ENCODE results near the gene RTL5. TPM values are rescaled to one million over a fixed set of nuclear protein-coding genes. Genes with fewer than 3 reads are reported as not detected.
"Not testable (repeated sequence)": the region's sequence is repeated elsewhere in the genome, so short reads cannot be mapped to it uniquely, and the experiment has no call there.

The RTL5 gene
- total and polyA plus RNA-seq, 10 of the 15 experiments (the other 5 are each of a cell fraction or from before 2014, with no cell fraction given): under 0.01 to 0.10 (median 0.03) TPM; not detected in 5

DNA sequence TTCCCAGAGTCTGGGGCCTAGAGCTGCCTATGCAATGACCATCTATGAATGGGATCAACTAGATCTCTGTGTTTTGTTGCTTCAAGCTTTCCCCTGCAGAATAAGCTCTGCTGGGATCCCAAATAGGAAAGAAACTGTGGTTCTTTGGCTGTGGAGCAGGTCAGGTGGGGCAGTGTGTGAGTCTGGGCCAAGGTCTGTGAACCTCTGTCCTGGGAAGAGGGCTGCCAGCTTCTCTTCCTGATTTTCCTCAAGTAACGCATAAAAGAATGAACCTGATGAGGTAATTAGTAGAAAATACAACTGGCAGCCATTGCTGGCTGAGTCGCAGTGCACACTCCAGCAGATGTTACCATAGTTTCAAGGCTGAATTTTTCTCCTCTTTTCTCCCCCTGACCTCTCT, 45.3 kb upstream of the RTL5 start (continued):
- TF ChIP-seq, protein P1, sequence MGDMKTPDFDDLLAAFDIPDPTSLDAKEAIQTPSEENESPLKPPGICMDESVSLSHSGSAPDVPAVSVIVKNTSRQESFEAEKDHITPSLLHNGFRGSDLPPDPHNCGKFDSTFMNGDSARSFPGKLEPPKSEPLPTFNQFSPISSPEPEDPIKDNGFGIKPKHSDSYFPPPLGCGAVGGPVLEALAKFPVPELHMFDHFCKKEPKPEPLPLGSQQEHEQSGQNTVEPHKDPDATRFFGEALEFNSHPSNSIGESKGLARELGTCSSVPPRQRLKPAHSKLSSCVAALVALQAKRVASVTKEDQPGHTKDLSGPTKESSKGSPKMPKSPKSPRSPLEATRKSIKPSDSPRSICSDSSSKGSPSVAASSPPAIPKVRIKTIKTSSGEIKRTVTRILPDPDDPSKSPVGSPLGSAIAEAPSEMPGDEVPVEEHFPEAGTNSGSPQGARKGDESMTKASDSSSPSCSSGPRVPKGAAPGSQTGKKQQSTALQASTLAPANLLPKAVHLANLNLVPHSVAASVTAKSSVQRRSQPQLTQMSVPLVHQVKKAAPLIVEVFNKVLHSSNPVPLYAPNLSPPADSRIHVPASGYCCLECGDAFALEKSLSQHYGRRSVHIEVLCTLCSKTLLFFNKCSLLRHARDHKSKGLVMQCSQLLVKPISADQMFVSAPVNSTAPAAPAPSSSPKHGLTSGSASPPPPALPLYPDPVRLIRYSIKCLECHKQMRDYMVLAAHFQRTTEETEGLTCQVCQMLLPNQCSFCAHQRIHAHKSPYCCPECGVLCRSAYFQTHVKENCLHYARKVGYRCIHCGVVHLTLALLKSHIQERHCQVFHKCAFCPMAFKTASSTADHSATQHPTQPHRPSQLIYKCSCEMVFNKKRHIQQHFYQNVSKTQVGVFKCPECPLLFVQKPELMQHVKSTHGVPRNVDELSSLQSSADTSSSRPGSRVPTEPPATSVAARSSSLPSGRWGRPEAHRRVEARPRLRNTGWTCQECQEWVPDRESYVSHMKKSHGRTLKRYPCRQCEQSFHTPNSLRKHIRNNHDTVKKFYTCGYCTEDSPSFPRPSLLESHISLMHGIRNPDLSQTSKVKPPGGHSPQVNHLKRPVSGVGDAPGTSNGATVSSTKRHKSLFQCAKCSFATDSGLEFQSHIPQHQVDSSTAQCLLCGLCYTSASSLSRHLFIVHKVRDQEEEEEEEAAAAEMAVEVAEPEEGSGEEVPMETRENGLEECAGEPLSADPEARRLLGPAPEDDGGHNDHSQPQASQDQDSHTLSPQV (IDR thresholded peaks at IDR 0.05): no peak
- TF ChIP-seq ZNF622 (IDR thresholded peaks at IDR 0.05) (no peak), PAX5 (IDR thresholded peaks at IDR 0.05; ENCODE audit: borderline replicate concordance, low read depth, low read length) (no peak), DPF2 (IDR thresholded peaks at IDR 0.05) (no peak), ETV6 (conservative IDR thresholded peaks at IDR 0.05 in 1 of 2, IDR thresholded peaks at IDR 0.05 in 1 of 2; ENCODE audit: borderline replicate concordance in 1 of 2, low read depth in 1 of 2) (no peak), TBL1XR1 (IDR thresholded peaks at IDR 0.05; ENCODE audit: low read depth, low read length) (no peak), SREBF1 (IDR thresholded peaks at IDR 0.05; ENCODE audit: low read length) (no peak), SIX5 (IDR thresholded peaks at IDR 0.05; ENCODE audit: low read depth, low read length, severe bottlenecking) (no peak), GABPA (IDR thresholded peaks at IDR 0.05; ENCODE audit: low read depth) (no peak)
- TF ChIP-seq, protein P2, sequence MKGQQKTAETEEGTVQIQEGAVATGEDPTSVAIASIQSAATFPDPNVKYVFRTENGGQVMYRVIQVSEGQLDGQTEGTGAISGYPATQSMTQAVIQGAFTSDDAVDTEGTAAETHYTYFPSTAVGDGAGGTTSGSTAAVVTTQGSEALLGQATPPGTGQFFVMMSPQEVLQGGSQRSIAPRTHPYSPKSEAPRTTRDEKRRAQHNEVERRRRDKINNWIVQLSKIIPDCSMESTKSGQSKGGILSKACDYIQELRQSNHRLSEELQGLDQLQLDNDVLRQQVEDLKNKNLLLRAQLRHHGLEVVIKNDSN (IDR thresholded peaks at IDR 0.05; ENCODE audit: borderline replicate concordance, extremely low read length, insufficient read depth, low read depth, low read length): no peak

DNA sequence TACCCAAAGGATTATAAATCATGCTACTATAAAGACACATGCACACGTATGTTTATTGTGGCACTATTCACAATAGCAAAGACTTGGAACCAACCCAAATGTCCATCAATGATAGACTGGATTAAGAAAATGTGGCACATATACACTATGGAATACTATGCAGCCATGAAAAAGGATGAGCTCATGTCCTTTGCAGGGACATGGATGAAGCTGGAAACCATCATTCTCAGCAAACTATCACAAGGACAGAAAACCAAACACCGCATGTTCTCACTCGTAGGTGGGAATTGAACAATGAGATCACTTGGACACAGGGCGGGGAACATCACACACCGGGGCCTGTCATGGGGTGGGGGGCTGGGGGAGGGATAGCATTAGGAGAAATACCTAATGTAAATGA, 44.6 kb upstream of the RTL5 start:
- DNase-seq (ENCODE audit: low read depth, low spot score); H3K27ac ChIP-seq (ENCODE audit: control insufficient read depth, insufficient read depth); ATAC-seq; FAIRE-seq; in situ Hi-C loops (cut with MboI); RAD21 ChIA-PET (ENCODE audit: unreplicated experiment); H3K79me2 ChIP-seq (ENCODE audit: control insufficient read depth, insufficient read depth, low read length); intact Hi-C loops (cut with micrococcal nuclease; ENCODE audit: unreplicated experiment); POLR2A ChIA-PET; H2AFZ ChIP-seq (ENCODE audit: control insufficient read depth, low read depth, low read length); SMC1A ChIA-PET (ENCODE audit: uncharacterized antibody, unreplicated experiment); H3K9me3 ChIP-seq (replicated peaks; ENCODE audit: control insufficient read depth, insufficient read depth, low read length); H3K4me2 ChIP-seq (ENCODE audit: control insufficient read depth, insufficient read depth); H3K36me3 ChIP-seq (ENCODE audit: control insufficient read depth in 2 of 2, insufficient read depth in 2 of 2, low read length in 1 of 2); CTCF ChIA-PET; BruUV-seq (replicated peaks); H4K20me1 ChIP-seq (ENCODE audit: control insufficient read depth, insufficient read depth); H3K27me3 ChIP-seq (replicated peaks in 1 of 2; ENCODE audit: control insufficient read depth in 2 of 2, insufficient read depth in 2 of 2, low read length in 1 of 2); H3K4me1 ChIP-seq (ENCODE audit: control insufficient read depth, insufficient read depth, low read length); H3K9ac ChIP-seq (ENCODE audit: control insufficient read depth, insufficient read depth, low read length); H3K4me3 ChIP-seq: not testable (repeated sequence)
- WGBS (ENCODE audit: insufficient coverage, insufficient replicate concordance, low lambda C conversion rate, missing lambda C conversion rate): 87% methylated on average over 4 of the region's 5 CpGs

Data from GM12878 (cell line).